Neutrophil (primary cell): ENCODE results near the gene USP28.

Experiments
- H3K27ac ChIP-seq: fragments of 200-600 bp; sonication (generic); 2 replicates; pipeline ENCODE4 v1.5.1; 2016; ENCODE audit warnings: mild to moderate bottlenecking, moderate library complexity
- H3K27me3 ChIP-seq: fragments of 200-600 bp; sonication (generic); 2 replicates; pipeline ENCODE4 v1.6.0; 2016; ENCODE audit warnings: mild to moderate bottlenecking
- H3K36me3 ChIP-seq: fragments of 200-600 bp; sonication (generic); 2 replicates; pipeline ENCODE4 v1.5.1; 2017
- H3K4me1 ChIP-seq, 2 experiments: fragments of 200-600 bp in 1 of 2; sonication (generic) in 1 of 2; 1 replicate in 1 of 2; 2 replicates in 1 of 2; pipeline versions ENCODE4 v1.5.1 to v1.6.1; 2013 to 2016; ENCODE audit warnings: low read depth in 1 of 2, low read length in 1 of 2, mild to moderate bottlenecking in 1 of 2, moderate library complexity in 1 of 2; ENCODE audit not compliant: control insufficient read depth in 1 of 2, insufficient read depth in 1 of 2
- H3K4me3 ChIP-seq, 2 experiments: fragments of 200-600 bp in 1 of 2; sonication (generic) in 1 of 2; 1 replicate in 1 of 2; 2 replicates in 1 of 2; pipeline ENCODE4 v1.5.1; 2013 to 2016; ENCODE audit warnings: low read depth in 1 of 2, low read length in 1 of 2, mild to moderate bottlenecking in 1 of 2, moderate library complexity in 1 of 2
- H3K9me3 ChIP-seq: fragments of 200-600 bp; sonication (generic); 2 replicates; pipeline ENCODE4 v1.5.1; 2016
- TF ChIP-seq, protein P1 (sequence below): fragments of 200-600 bp; sonication (generic); IDR thresholded peaks from 2 replicates; pipeline ENCODE4 v1.5.1; 2016; ENCODE audit warnings: antibody characterized with exemption

Gene USP28

GRCh38 chr11:113907152-113907551 lies 31.8 kb upstream of the USP28 start:
- Histone ChIP-seq H3K4me1 (no peaks in the 10 kb centered on the region), H3K27ac (no peak overlapping the region), H3K36me3 (no peaks in the 10 kb centered on the region), H3K27me3 (peaks cover 26% of the 10 kb centered on the region), H3K9me3 (no peaks in the 10 kb centered on the region), H3K4me3 (no peak overlapping the region)
- TF ChIP-seq, protein P1, sequence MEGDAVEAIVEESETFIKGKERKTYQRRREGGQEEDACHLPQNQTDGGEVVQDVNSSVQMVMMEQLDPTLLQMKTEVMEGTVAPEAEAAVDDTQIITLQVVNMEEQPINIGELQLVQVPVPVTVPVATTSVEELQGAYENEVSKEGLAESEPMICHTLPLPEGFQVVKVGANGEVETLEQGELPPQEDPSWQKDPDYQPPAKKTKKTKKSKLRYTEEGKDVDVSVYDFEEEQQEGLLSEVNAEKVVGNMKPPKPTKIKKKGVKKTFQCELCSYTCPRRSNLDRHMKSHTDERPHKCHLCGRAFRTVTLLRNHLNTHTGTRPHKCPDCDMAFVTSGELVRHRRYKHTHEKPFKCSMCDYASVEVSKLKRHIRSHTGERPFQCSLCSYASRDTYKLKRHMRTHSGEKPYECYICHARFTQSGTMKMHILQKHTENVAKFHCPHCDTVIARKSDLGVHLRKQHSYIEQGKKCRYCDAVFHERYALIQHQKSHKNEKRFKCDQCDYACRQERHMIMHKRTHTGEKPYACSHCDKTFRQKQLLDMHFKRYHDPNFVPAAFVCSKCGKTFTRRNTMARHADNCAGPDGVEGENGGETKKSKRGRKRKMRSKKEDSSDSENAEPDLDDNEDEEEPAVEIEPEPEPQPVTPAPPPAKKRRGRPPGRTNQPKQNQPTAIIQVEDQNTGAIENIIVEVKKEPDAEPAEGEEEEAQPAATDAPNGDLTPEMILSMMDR, result no peak

GRCh38 chr11:113906516-113906915 lies 31.1 kb upstream of the USP28 start:
- TF ChIP-seq, protein P1, result no peak
- Histone ChIP-seq H3K4me3 (no peak overlapping the region), H3K27me3 (peaks cover 26% of the 10 kb centered on the region), H3K9me3 (no peaks in the 10 kb centered on the region), H3K4me1 (no peaks in the 10 kb centered on the region), H3K27ac (no peak overlapping the region), H3K36me3 (no peaks in the 10 kb centered on the region)

GRCh38 chr11:113906038-113906437 lies 30.7 kb upstream of the USP28 start:
- H3K27ac ChIP-seq, result no peak overlapping the region
- H3K4me3 ChIP-seq, result no peak overlapping the region
- no peaks in the 10 kb centered on the region for H3K4me1 ChIP-seq
- H3K27me3 ChIP-seq, result peaks cover 26% of the 10 kb centered on the region
- no peaks in the 10 kb centered on the region for H3K36me3 ChIP-seq
- TF ChIP-seq, protein P1, result no peak
- H3K9me3 ChIP-seq, result no peaks in the 10 kb centered on the region

DNA sequence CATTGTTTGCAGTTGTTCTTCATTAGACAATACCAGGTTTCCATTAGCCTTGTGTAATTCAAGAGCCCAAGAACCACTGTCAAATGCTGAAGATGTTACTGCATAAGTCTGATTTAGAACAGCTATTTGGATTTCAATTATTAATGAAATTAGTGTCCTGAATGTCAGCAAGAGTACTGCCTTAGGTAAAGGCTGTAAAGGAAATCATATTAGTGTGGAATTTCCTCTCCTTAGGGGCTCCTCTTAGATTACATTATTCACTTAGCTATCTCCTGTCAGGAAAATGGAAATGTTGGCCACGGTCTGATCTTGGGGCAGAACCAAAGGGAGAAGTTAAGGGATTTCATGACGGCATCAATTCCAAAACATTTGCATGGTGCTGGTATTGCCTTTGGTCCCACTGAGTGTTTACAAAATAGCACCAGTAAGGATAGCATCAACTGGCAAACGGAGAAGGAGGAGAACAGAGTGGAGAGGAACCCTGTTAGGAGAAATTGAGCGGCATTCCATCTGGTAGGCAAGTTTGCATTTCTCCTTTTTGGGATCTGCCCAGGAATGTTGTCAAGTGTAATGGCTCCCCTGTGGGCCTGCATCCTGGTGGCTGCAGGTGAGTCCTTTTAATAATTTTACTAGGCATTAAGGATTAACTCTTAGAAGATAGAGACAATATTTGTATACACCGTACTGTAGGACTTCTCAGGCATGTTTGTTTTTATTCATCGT lies 29.2 kb upstream of the USP28 start, which contains the start of gene HTR3B:
HTR3B (plus strand) TSS at position 418 of the 723 bp plus-strand sequence; CDS start at position 556, 138 bp downstream.
- Histone ChIP-seq H3K27me3 (peaks cover 25% of the 10 kb centered on the region), H3K9me3 (no peaks in the 10 kb centered on the region), H3K4me1 (no peaks in the 10 kb centered on the region), H3K4me3 (no peak within 1 kb of the TSS), H3K27ac (no peak within 1 kb of the TSS), H3K36me3 (no peaks in the 10 kb centered on the region)
- TF ChIP-seq, protein P1, result no peak

GRCh38 chr11:113901141-113901540 lies 25.8 kb upstream of the USP28 start:
- TF ChIP-seq, protein P1, result no peak
- Histone ChIP-seq H3K36me3 (no peaks in the 10 kb centered on the region), H3K4me3 (no peak overlapping the region), H3K4me1 (no peaks in the 10 kb centered on the region), H3K27ac (no peak overlapping the region), H3K27me3 (peaks cover 1% of the 10 kb centered on the region), H3K9me3 (no peaks in the 10 kb centered on the region)
